GM23338 (cell line): ENCODE measurements around the gene PPFIBP1. TPM values are rescaled to one million over a fixed set of nuclear protein-coding genes. Genes with fewer than 3 reads are reported as not detected.

Experiments used
- ATAC-seq: fragments of 200-7000 bp; cut with Tn5 transposase; 3 replicates; pipeline ENCODE4 v1.9.1; 2020
- DNase-seq: peaks from one replicate; pipeline ENCODE4 v3.0.0-alpha.2; 2015; ENCODE audit warnings: low spot score
- H2AFZ ChIP-seq: fragments of 200-600 bp; sonication (generic); 2 replicates; pipeline ENCODE4 v1.8.0; 2016; ENCODE audit warnings: antibody characterized with exemption, mild to moderate bottlenecking, moderate library complexity
- H3F3A ChIP-seq: fragments of 200-600 bp; sonication (generic); replicated peaks from 2 replicates; pipeline ENCODE4 v1.8.0; 2017; ENCODE audit warnings: antibody characterized with exemption, mixed run types, low read depth
- H3K27ac ChIP-seq: fragments of 200-600 bp; sonication (generic); 2 replicates; pipeline ENCODE4 v1.6.1; 2016; ENCODE audit warnings: low read depth
- H3K27me3 ChIP-seq: fragments of 200-600 bp; sonication (generic); 2 replicates; pipeline ENCODE4 v1.8.0; 2016; ENCODE audit warnings: mild to moderate bottlenecking, mixed run types, moderate library complexity; ENCODE audit not compliant: insufficient read depth
- H3K36me3 ChIP-seq: fragments of 200-600 bp; sonication (generic); 2 replicates; pipeline ENCODE4 v1.8.0; 2016; ENCODE audit warnings: mild to moderate bottlenecking; ENCODE audit not compliant: insufficient read depth
- H3K4me1 ChIP-seq: fragments of 200-600 bp; sonication (generic); 2 replicates; pipeline ENCODE4 v1.8.0; 2016; ENCODE audit warnings: mild to moderate bottlenecking, moderate library complexity; ENCODE audit not compliant: insufficient read depth
- H3K4me2 ChIP-seq: fragments of 200-600 bp; sonication (generic); 2 replicates; pipeline ENCODE4 v1.7.1; 2017; ENCODE audit warnings: mixed run types
- H3K4me3 ChIP-seq: fragments of 200-600 bp; sonication (generic); 2 replicates; pipeline ENCODE4 v1.6.1; 2016; ENCODE audit warnings: mixed run types
- H3K79me2 ChIP-seq: fragments of 200-600 bp; sonication (generic); replicated peaks from 2 replicates; pipeline ENCODE4 v1.8.0; 2017; ENCODE audit warnings: mild to moderate bottlenecking; ENCODE audit not compliant: insufficient read depth
- H3K9me2 ChIP-seq: fragments of 200-600 bp; sonication (generic); 2 replicates; pipeline ENCODE4 v1.8.0; 2017; ENCODE audit not compliant: insufficient read depth
- H4K20me1 ChIP-seq: fragments of 200-600 bp; sonication (generic); replicated peaks from 2 replicates; pipeline ENCODE4 v1.8.0; 2017; ENCODE audit warnings: mild to moderate bottlenecking; ENCODE audit not compliant: insufficient read depth
- H3K27ac Mint-ChIP-seq: 2 replicates; pipeline ENCODE4 v1.8.0; 2020; ENCODE audit warnings: inconsistent platforms, mild to moderate bottlenecking, moderate library complexity, mixed read lengths
- H3K27me3 Mint-ChIP-seq: 3 replicates; pipeline ENCODE4 v1.8.0; 2022; ENCODE audit warnings: low read depth, mild to moderate bottlenecking, moderate library complexity, mixed read lengths, inconsistent platforms; ENCODE audit not compliant: insufficient read depth, poor library complexity
- H3K36me3 Mint-ChIP-seq: 3 replicates; pipeline ENCODE4 v1.8.0; 2021; ENCODE audit warnings: low read depth, mild to moderate bottlenecking, inconsistent platforms, moderate library complexity, mixed read lengths
- H3K4me1 Mint-ChIP-seq: 3 replicates; pipeline ENCODE4 v1.8.0; 2020; ENCODE audit warnings: mild to moderate bottlenecking, inconsistent platforms, mixed read lengths
- H3K4me3 Mint-ChIP-seq: 3 replicates; pipeline ENCODE4 v1.8.0; 2021; ENCODE audit warnings: moderate library complexity, mild to moderate bottlenecking, inconsistent platforms, mixed read lengths
- H3K9me3 Mint-ChIP-seq: 3 replicates; pipeline ENCODE4 v1.8.0; 2020; ENCODE audit warnings: moderate library complexity, mild to moderate bottlenecking, inconsistent platforms, mixed read lengths
- CREB1 ChIP-seq: fragments of 250-450 bp; sonication (Bioruptor Pico); IDR thresholded peaks from 2 replicates; pipeline ENCODE4 v1.5.0; 2020; ENCODE audit warnings: low read depth, mild to moderate bottlenecking, moderate library complexity
- CTCF ChIP-seq, 2 experiments: fragments of 200-600 bp in 1 of 2; sonication (generic) in 1 of 2; conservative IDR thresholded peaks; 2 replicates each; pipeline versions ENCODE4 v1.5.1 to v1.6.1; 2016 to 2017; ENCODE audit warnings: antibody characterized with exemption in 2 of 2, low read depth in 2 of 2, mild to moderate bottlenecking in 2 of 2, moderate library complexity in 1 of 2
- ETS1 ChIP-seq: IDR thresholded peaks from 2 replicates; pipeline ENCODE4 v1.6.1; 2016; ENCODE audit warnings: antibody characterized with exemption
- EZH2 ChIP-seq: fragments of 200-600 bp; sonication (generic); IDR thresholded peaks from one replicate; pipeline ENCODE4 v1.8.0; 2017; ENCODE audit warnings: antibody characterized with exemption, mild to moderate bottlenecking, low read depth; ENCODE audit not compliant: unreplicated experiment
- EZH2phosphoT487 ChIP-seq: fragments of 200-600 bp; sonication (generic); IDR thresholded peaks from one replicate; pipeline ENCODE4 v1.8.1; 2018; ENCODE audit warnings: antibody characterized with exemption; ENCODE audit not compliant: unreplicated experiment
- JUNB ChIP-seq: IDR thresholded peaks from one replicate; pipeline ENCODE4 v1.6.1; 2016; ENCODE audit warnings: antibody characterized with exemption; ENCODE audit not compliant: unreplicated experiment
- NANOG ChIP-seq: IDR thresholded peaks from 2 replicates; pipeline ENCODE4 v1.6.1; 2016; ENCODE audit warnings: antibody characterized with exemption, borderline replicate concordance
- POLR2AphosphoS5 ChIP-seq: IDR thresholded peaks from 2 replicates; pipeline ENCODE4 v1.6.1; 2016; ENCODE audit warnings: antibody characterized with exemption, low read depth
- STAT1 ChIP-seq: IDR thresholded peaks from one replicate; pipeline ENCODE4 v1.6.1; 2016; ENCODE audit warnings: antibody characterized with exemption; ENCODE audit not compliant: unreplicated experiment
- ZNF114 ChIP-seq: fragments of 250-450 bp; sonication (Bioruptor Pico); IDR thresholded peaks from 2 replicates; pipeline ENCODE4 v1.5.0; 2020; ENCODE audit warnings: mild to moderate bottlenecking, moderate library complexity
- ZNF462 ChIP-seq: fragments of 250-450 bp; sonication (Bioruptor Pico); IDR thresholded peaks from 2 replicates; pipeline ENCODE4 v1.5.0; 2020; ENCODE audit warnings: mild to moderate bottlenecking, moderate library complexity
- polyA plus RNA-seq: library from polyadenylated mRNA; unstranded; fragments of >200 nt; fragmentation: Nextera tagmentation; extraction: Ambion mirVana; gene quantifications from 2 replicates; pipeline ENCODE4 v1.2.1, GENCODE V29; 2016
- total RNA-seq: library from RNA; depleted of rRNA; stranded (reverse); fragments of >200 nt; shearing (Covaris generic); gene quantifications from 2 replicates; pipeline ENCODE4 v1.2.3, GENCODE V29; 2014
- TF ChIP-seq, protein P1 (sequence below): IDR thresholded peaks from one replicate; pipeline ENCODE4 v1.6.1; 2018; ENCODE audit warnings: antibody characterized with exemption; ENCODE audit not compliant: unreplicated experiment

PPFIBP1 gene
- total and polyA plus RNA-seq, 2 experiments from 2014 or later, result 33.2 to 41.9 TPM

DNA sequence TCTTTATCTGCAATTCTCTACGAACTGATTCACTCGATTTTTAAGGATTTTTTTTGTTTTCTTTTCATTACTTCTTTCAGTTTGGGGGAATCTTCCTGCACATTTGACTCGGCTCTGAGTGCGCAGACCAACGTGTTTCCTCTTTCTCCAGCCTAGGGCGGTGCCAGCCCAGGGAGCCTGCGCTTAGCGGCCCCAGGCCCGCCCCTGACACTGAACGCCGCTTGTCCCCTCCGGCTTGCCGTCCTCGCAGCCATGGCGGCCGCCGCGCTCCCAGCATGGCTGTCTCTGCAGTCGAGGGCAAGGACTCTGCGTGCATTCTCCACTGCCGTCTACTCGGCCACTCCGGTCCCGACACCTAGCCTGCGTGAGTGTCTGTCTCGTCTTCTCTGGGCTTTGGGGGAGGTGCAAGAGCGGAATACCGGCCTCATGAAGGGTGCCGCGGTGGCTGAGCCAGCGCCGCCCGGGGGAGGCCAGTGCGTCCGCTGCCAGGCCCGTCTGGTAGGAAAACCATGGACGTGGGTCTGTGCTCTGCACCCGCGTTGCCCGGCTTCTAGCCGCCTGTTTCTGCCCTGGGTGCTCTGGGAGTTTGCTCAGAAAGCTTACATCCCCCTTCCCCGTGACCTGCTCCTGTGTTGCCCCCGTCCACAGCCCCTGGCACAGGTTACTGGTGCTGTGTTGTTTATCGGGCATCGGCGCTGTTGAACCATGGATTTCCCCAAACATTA is 186.7 kb downstream of the PPFIBP1 start, which contains the start of gene MRPS35 (continued):
- no peak for TF ChIP-seq ZNF462
- TF ChIP-seq EZH2, result no peak

DNA sequence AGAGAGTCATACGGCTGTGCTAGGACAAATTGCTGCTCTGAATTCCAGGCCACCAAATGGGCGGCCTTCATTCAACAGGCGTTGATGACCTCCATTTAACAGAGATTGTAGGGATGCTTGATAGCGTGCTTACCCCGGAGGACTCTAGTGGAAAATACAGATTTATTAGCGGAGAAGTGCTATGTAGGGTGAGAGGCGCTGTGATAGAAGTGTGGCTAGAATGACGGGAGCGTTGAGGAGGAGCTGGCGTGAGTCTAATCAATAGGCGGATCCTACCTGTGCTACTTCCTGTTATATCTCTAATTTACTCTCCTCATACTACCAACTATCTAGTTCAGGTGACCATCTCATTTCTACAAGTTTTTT is 187.3 kb downstream of the PPFIBP1 start:
- Histone ChIP-seq H3K9me2 (no peaks in the 10 kb centered on the region), H3F3A (no peaks in the 10 kb centered on the region), H3K27me3 (no peaks in the 10 kb centered on the region), H3K4me1 (peaks cover 11% of the 10 kb centered on the region), H2AFZ (peak overlapping the region; percentile 86), H3K36me3 (peaks cover 5% of the 10 kb centered on the region; the same call in 1 of the 2 replicates), H3K4me2 (peak overlapping the region; percentile 92), H3K79me2 (peaks cover 46% of the 10 kb centered on the region), H3K27ac (peak overlapping the region; percentile 75), H4K20me1 (no peaks in the 10 kb centered on the region; the same call in none of the 2 replicates), H3K4me3 (peak overlapping the region; percentile 82)
- Mint-ChIP-seq H3K4me3 (peak overlapping the region; percentile 89), H3K27ac (peak overlapping the region; percentile 96), H3K27me3 (peaks cover 6% of the 10 kb centered on the region), H3K36me3 (peaks cover 16% of the 10 kb centered on the region), H3K9me3 (no peaks in the 10 kb centered on the region), H3K4me1 (peaks cover 13% of the 10 kb centered on the region)
- DNase-seq, result peak; percentile 33
- ATAC-seq, result peak; percentile 49
- TF ChIP-seq NANOG (no peak), STAT1 (no peak), POLR2AphosphoS5 (no peak), EZH2phosphoT487 (no peak), ZNF114 (no peak), CTCF (conservative IDR thresholded peaks at IDR 0.05; ENCODE audit: low read depth in 2 of 2) (no peak), JUNB (no peak), CREB1 (no peak), ETS1 (no peak)
- TF ChIP-seq, protein P1, sequence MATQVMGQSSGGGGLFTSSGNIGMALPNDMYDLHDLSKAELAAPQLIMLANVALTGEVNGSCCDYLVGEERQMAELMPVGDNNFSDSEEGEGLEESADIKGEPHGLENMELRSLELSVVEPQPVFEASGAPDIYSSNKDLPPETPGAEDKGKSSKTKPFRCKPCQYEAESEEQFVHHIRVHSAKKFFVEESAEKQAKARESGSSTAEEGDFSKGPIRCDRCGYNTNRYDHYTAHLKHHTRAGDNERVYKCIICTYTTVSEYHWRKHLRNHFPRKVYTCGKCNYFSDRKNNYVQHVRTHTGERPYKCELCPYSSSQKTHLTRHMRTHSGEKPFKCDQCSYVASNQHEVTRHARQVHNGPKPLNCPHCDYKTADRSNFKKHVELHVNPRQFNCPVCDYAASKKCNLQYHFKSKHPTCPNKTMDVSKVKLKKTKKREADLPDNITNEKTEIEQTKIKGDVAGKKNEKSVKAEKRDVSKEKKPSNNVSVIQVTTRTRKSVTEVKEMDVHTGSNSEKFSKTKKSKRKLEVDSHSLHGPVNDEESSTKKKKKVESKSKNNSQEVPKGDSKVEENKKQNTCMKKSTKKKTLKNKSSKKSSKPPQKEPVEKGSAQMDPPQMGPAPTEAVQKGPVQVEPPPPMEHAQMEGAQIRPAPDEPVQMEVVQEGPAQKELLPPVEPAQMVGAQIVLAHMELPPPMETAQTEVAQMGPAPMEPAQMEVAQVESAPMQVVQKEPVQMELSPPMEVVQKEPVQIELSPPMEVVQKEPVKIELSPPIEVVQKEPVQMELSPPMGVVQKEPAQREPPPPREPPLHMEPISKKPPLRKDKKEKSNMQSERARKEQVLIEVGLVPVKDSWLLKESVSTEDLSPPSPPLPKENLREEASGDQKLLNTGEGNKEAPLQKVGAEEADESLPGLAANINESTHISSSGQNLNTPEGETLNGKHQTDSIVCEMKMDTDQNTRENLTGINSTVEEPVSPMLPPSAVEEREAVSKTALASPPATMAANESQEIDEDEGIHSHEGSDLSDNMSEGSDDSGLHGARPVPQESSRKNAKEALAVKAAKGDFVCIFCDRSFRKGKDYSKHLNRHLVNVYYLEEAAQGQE, result no peak
